Common myeloid progenitor, CD34-positive (primary cell): ENCODE measurements around the gene DAGLA.
A peak's percentile ranks its signal among the peaks of the same experiment; 100 is the strongest.

Source experiments
- CTCF ChIA-PET: fragments of 350-600 bp; sonication (Branson Sonifier 250); formaldehyde crosslinking; loops from one replicate; lab custom pipeline; 2021; ENCODE audit warnings: antibody characterized with exemption; lab: Charles Lee
- POLR2A ChIA-PET: fragments of 350-600 bp; sonication (Branson Sonifier 250); formaldehyde crosslinking; loops from one replicate; lab custom pipeline; 2021; ENCODE audit warnings: antibody characterized with exemption; lab: Charles Lee
- DNase-seq, 3 donors: peaks; one replicate each; pipeline versions ENCODE4 v3.0.0 to v3.0.0-alpha.2; 2013
- H3K27ac ChIP-seq, 2 experiments: 1 replicate in 1 of 2; 2 replicates in 1 of 2; pipeline ENCODE4 v1.7.0; 2013; ENCODE audit warnings: inconsistent platforms in 2 of 2, low read length in 2 of 2, mild to moderate bottlenecking in 2 of 2, low read depth in 1 of 2, moderate library complexity in 1 of 2; ENCODE audit not compliant: severe bottlenecking in 2 of 2, insufficient read depth in 1 of 2, poor library complexity in 1 of 2
- H3K27me3 ChIP-seq, 5 experiments: replicated peaks in 2 of 5; 1 replicate in 3 of 5; 2 replicates in 2 of 5; pipeline versions ENCODE4 v1.6.1 to v1.7.0; 2013; ENCODE audit warnings: low read length in 4 of 5, mild to moderate bottlenecking in 2 of 5, moderate library complexity in 2 of 5, inconsistent platforms in 1 of 5; ENCODE audit not compliant: insufficient read depth in 5 of 5, control insufficient read depth in 4 of 5
- H3K36me3 ChIP-seq, 4 experiments: 1 replicate in 2 of 4; 2 replicates in 2 of 4; pipeline versions ENCODE4 v1.6.1 to v1.7.0; 2013; ENCODE audit warnings: low read length in 3 of 4, control low read depth in 1 of 4, mild to moderate bottlenecking in 1 of 4; ENCODE audit not compliant: control insufficient read depth in 4 of 4, insufficient read depth in 4 of 4
- H3K4me1 ChIP-seq, 4 experiments: 1 replicate in 3 of 4; 2 replicates in 1 of 4; pipeline versions ENCODE4 v1.6.1 to v1.7.1; 2013; ENCODE audit warnings: low read length in 3 of 4, mild to moderate bottlenecking in 3 of 4, control low read depth in 1 of 4, inconsistent platforms in 1 of 4, moderate library complexity in 1 of 4; ENCODE audit not compliant: control insufficient read depth in 4 of 4, insufficient read depth in 4 of 4; ENCODE audit errors: control extremely low read depth in 1 of 4
- H3K4me3 ChIP-seq, 7 experiments: 1 replicate in 4 of 7; 2 replicates in 3 of 7; pipeline versions ENCODE4 v1.5.1 to v1.7.0; 2013; ENCODE audit warnings: mild to moderate bottlenecking in 7 of 7, low read length in 6 of 7, moderate library complexity in 6 of 7, inconsistent platforms in 2 of 7, low read depth in 2 of 7, control low read depth in 1 of 7; ENCODE audit not compliant: insufficient read depth in 4 of 7, control insufficient read depth in 1 of 7; ENCODE audit errors: extremely low read depth in 1 of 7
- H3K9me3 ChIP-seq, 5 experiments: 1 replicate in 4 of 5; 2 replicates in 1 of 5; pipeline versions ENCODE4 v1.6.1 to v1.7.1; 2013; ENCODE audit warnings: low read length in 4 of 5, mild to moderate bottlenecking in 2 of 5, inconsistent platforms in 1 of 5, low read depth in 1 of 5, moderate library complexity in 1 of 5; ENCODE audit not compliant: control insufficient read depth in 4 of 5, insufficient read depth in 2 of 5; ENCODE audit errors: control extremely low read depth in 1 of 5
- WGBS: methylation state at CpG from one replicate; pipeline ENCODE4 v1.1.5; 2013; ENCODE audit not compliant: insufficient coverage; 5-methylcytosine and 5-hydroxymethylcytosine counted together

Gene DAGLA

GRCh38 chr11:61791737-61792309 lies 111.6 kb downstream of the DAGLA start:
- no peaks in the 10 kb centered on the region for H3K9me3 ChIP-seq
- POLR2A ChIA-PET: interaction anchor here (0.6 to 1.2 kb wide), 3 partner anchors 23 to 176 kb away, joined by 3 to 4 read pairs (median 3); partner anchors contain the start of gene FTH1
- peak overlapping the region; percentile 99 for H3K27ac ChIP-seq
- peaks cover 9 to 63% (median 38%) of the 10 kb centered on the region in 4 experiments for H3K36me3 ChIP-seq
- peak; percentile 70 to 83 (median 78) for DNase-seq
- peaks cover 11 to 29% (median 24%) of the 10 kb centered on the region in 4 experiments for H3K4me1 ChIP-seq
- 10% methylated on average over 11 of the region's 14 CpGs for WGBS
- peak overlapping the region; percentile 48 to 94 (median 84) for H3K4me3 ChIP-seq
- no peaks in the 10 kb centered on the region for H3K27me3 ChIP-seq
- CTCF ChIA-PET: interaction anchor here (1.3 to 19.2 kb wide), 5 partner anchors 9 to 155 kb away, joined by 3 to 218 read pairs (median 4); partner anchors contain the start of gene FADS1

DNA sequence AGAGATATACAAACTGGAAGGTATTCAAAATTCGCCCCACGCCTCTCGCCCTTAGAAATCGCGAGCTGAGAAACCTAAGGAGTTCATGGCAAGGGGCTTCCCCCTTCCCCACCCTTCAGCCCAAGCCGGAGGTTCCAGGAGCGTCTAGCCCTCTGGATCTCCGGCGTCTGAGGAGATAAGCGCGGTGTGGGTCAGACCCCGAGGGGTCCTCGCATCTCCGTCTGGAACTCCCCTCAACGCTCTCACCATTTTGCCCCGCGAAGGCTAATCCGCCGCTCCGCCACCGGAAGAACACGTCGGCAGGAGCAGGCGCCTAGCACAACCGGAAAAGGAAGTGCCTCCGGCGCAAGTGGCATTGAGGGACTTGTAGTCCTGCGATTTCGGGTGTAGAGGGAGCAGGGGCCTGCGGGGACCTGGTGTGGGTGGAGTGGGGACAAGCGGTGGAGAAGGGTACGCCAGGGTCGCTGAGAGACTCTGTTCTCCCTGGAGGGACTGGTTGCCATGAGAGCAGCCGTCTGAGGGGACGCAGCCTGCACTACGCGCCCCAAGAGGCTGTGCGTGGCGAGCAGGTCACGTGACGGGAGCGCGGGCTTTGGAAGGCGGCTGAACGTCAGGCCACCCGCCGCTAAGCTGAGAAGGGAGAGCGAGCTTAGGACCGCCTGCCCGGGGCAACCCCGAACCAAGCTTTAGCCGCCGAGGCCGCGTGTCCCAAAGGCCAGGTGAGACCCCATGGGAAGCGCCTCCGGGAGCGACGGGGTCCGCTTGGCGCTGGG lies 112.3 kb downstream of the DAGLA start, which contains the start of the genes FEN1 and TMEM258:
Gene FEN1, plus strand, starts transcription at position 602 of the 773 bp plus-strand sequence. CDS start 2,451 bp downstream, outside the sequence.
Gene TMEM258, minus strand, starts transcription at position 290 of the 773 bp plus-strand sequence. Its CDS starts 41 bp downstream, at position 249.
- Histone ChIP-seq H3K4me3 (peak within 1 kb of the TSS; percentile 48 to 94 (median 84)), H3K36me3 (peaks cover 4 to 58% (median 31%) of the 10 kb centered on the region in 4 experiments), H3K4me1 (peaks cover 11 to 29% (median 25%) of the 10 kb centered on the region in 4 experiments), H3K27ac (peak within 1 kb of the TSS; percentile 99), H3K9me3 (no peaks in the 10 kb centered on the region), H3K27me3 (no peaks in the 10 kb centered on the region)
- POLR2A ChIA-PET: interaction anchor here (0.6 to 1.2 kb wide), 4 partner anchors 22 to 175 kb away, joined by 3 to 4 read pairs (median 3); partner anchors contain the start of gene FTH1
- CTCF ChIA-PET: interaction anchor here (0.7 to 19.2 kb wide), 9 partner anchors 10 to 154 kb away, joined by 3 to 218 read pairs (median 4); partner anchors contain the start of gene FADS1
- under 1% methylated on average over 48 of the region's 61 CpGs for WGBS
- DNase-seq: peak; percentile 92 to 95 (median 93)

DNA sequence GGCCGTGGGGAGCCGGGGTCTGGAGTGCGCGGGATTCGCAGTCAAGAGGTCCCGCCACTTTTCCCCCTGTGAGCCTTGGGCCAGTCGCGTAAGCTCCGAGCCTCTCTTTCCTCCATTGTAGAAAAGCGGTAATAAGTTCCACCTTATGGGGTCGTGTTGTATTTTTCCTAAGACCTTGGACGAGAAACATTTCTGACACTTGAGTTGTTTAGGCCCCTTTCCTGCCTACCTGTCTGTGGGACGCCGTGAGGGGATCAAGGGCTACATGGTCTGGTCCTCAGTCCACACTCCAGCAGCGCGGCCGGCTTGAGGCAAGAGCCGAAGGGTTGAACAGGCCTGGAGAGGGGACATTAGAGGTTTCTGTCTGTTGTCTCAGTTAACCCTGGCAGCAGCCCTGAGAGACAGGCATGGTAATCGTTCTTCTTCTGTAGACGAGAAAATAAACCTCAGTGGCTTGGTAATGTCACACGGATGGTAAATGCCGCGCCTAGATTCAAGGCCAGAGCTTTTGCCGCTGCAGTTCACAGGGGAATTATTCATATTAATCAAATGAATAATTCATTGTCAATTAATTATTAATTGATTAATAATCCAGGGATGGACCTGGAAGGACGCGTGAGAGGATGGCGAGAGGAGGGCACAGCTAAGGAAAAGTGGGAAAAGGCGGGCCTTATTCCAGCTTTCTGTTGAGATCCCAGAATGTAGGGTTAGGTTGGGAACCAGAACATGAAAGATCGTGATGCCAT lies 113.1 kb downstream of the DAGLA start:
- peaks cover 4 to 58% (median 25%) of the 10 kb centered on the region in 4 experiments for H3K36me3 ChIP-seq
- DNase-seq: peak in 1 of 3 donors; percentile 10
- H3K4me3 ChIP-seq: peak overlapping the region; percentile 48 to 94 (median 84)
- CTCF ChIA-PET: interaction anchor here (0.7 to 19.2 kb wide), 10 partner anchors 12 to 153 kb away, joined by 3 to 218 read pairs (median 4); partner anchors contain the start of genes FADS1 and FADS2
- H3K27ac ChIP-seq: peak overlapping the region; percentile 99
- POLR2A ChIA-PET: interaction anchor here (0.6 kb wide), 1 partner anchor 39 kb away, joined by 3 read pairs; no protein-coding TSS in a partner anchor
- H3K27me3 ChIP-seq: no peaks in the 10 kb centered on the region
- H3K9me3 ChIP-seq: no peaks in the 10 kb centered on the region
- peaks cover 11 to 29% (median 25%) of the 10 kb centered on the region in 4 experiments for H3K4me1 ChIP-seq
- WGBS: 9% methylated on average over 22 of the region's 29 CpGs

DNA sequence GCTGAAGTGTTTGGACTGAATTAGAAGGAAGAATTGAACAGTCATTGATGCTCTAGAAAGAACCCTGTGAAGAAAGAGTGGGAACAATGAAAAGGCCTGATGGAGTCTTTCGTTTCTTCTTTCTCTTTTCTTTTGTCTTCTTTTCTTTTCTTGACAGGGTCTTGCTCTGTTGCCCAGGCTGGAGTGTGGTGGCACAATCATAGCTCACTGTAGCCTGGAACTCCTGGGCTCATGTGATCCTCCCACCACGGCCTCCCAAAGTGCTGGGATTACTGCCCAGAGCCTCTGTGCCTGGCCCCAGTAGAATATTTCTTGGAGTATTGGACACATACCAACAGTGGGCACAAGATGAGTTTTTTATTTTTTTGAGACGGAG lies 113.6 kb downstream of the DAGLA start:
- Histone ChIP-seq H3K36me3 (peaks cover 4 to 54% (median 22%) of the 10 kb centered on the region in 4 experiments), H3K9me3 (no peaks in the 10 kb centered on the region), H3K4me1 (peaks cover 11 to 29% (median 25%) of the 10 kb centered on the region in 4 experiments), H3K27ac (peak overlapping the region; percentile 99), H3K4me3 (peak overlapping the region in 6 of 7 experiments; percentile 48 to 94 (median 85)), H3K27me3 (no peaks in the 10 kb centered on the region)
- ChIA-PET POLR2A (interaction anchor here (0.6 kb wide), 1 partner anchor 171 kb away, joined by 3 read pairs; no protein-coding TSS in a partner anchor), CTCF (interaction anchor here (0.7 to 19.2 kb wide), 6 partner anchors 11 to 121 kb away, joined by 3 to 218 read pairs (median 4); partner anchors contain the start of genes FADS1 and FADS2)
- no peak for DNase-seq
- WGBS: 100% methylated on average over 3 of the region's 3 CpGs

- POLR2A ChIA-PET: no interaction called here
- CTCF ChIA-PET: interaction anchor here (0.5 to 19.2 kb wide), 6 partner anchors 10 to 312 kb away, joined by 3 to 218 read pairs (median 22); partner anchors contain the start of gene FADS1
- no peak for DNase-seq
Measured at GRCh38 chr11:61794579-61794978, 114.4 kb downstream of the DAGLA start.

DNA sequence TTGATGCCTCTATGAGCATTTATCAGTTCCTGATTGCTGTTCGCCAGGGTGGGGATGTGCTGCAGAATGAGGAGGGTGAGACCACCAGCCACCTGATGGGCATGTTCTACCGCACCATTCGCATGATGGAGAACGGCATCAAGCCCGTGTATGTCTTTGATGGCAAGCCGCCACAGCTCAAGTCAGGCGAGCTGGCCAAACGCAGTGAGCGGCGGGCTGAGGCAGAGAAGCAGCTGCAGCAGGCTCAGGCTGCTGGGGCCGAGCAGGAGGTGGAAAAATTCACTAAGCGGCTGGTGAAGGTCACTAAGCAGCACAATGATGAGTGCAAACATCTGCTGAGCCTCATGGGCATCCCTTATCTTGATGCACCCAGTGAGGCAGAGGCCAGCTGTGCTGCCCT lies 115.3 kb downstream of the DAGLA start:
- H3K9me3 ChIP-seq: no peaks in the 10 kb centered on the region
- H3K27ac ChIP-seq: no peak overlapping the region
- ChIA-PET CTCF (interaction anchor here (0.9 to 19.2 kb wide), 14 partner anchors 9 to 313 kb away, joined by 3 to 218 read pairs (median 16); partner anchors contain the start of gene FADS1), POLR2A (no interaction called here)
- no peak overlapping the region for H3K4me3 ChIP-seq
- H3K27me3 ChIP-seq: no peaks in the 10 kb centered on the region
- DNase-seq: no peak
- peaks cover 11 to 29% (median 25%) of the 10 kb centered on the region in 4 experiments for H3K4me1 ChIP-seq
- H3K36me3 ChIP-seq: peaks cover 3 to 53% (median 11%) of the 10 kb centered on the region in 4 experiments
- WGBS: 99% methylated on average over 11 of the region's 12 CpGs

More at GRCh38 chr11:61794579-61794978, 114.4 kb downstream of the DAGLA start:
- H3K27ac ChIP-seq: no peak overlapping the region
- no peaks in the 10 kb centered on the region for H3K9me3 ChIP-seq
- peaks cover 6 to 53% (median 16%) of the 10 kb centered on the region in 4 experiments for H3K36me3 ChIP-seq
- H3K4me3 ChIP-seq: peak overlapping the region in 1 of 7 experiments; percentile 40
- H3K4me1 ChIP-seq: peaks cover 11 to 29% (median 25%) of the 10 kb centered on the region in 4 experiments
- no peaks in the 10 kb centered on the region for H3K27me3 ChIP-seq
- 100% methylated on average over 1 of the region's 4 CpGs for WGBS
